ENCODE measurements around the gene PARD3. TPM values are rescaled to one million over a fixed set of nuclear protein-coding genes. Genes with fewer than 3 reads are reported as not detected.

PARD3 gene
- total and polyA plus RNA-seq, 2 experiments from 2014 or later: 47.2 to 59.7 TPM

GRCh38 chr10:34400075-34400474 is 415.0 kb downstream of the PARD3 start:
- H3K9me3 ChIP-seq (ENCODE audit: low read depth): no peaks in the 10 kb centered on the region
- no peaks in the 10 kb centered on the region for H3K36me3 ChIP-seq (replicated peaks; ENCODE audit: insufficient read depth, low read depth)
- no peak overlapping the region for H3K4me2 ChIP-seq
- DNase-seq (ENCODE audit: low spot score): no peak
- H4K20me1 ChIP-seq (ENCODE audit: insufficient read depth, poor library complexity, severe bottlenecking): no peaks in the 10 kb centered on the region
- H3K4me3 ChIP-seq: no peak overlapping the region
- 96% methylated on average over 3 of the region's 3 CpGs for WGBS (ENCODE audit: low lambda C conversion rate, missing lambda C conversion rate)
- H3K27me3 ChIP-seq: no peaks in the 10 kb centered on the region
- no peaks in the 10 kb centered on the region for H3K79me2 ChIP-seq
- no peaks in the 10 kb centered on the region for H3K9me2 ChIP-seq (replicated peaks; ENCODE audit: insufficient read depth)
- no peak for TF ChIP-seq CTCF (IDR thresholded peaks at IDR 0.05; ENCODE audit: poor library complexity)
- TF ChIP-seq EZH2 (IDR thresholded peaks at IDR 0.05; ENCODE audit: borderline replicate concordance): no peak
- no peak for TF ChIP-seq EZH2phosphoT487 (IDR thresholded peaks at IDR 0.05; ENCODE audit: low read depth, severe bottlenecking, unreplicated experiment)
- no peak overlapping the region for H2AFZ ChIP-seq
- no peaks in the 10 kb centered on the region for H3K4me1 ChIP-seq (ENCODE audit: insufficient read depth)
- H3K27ac ChIP-seq: no peak overlapping the region

- DNase-seq (ENCODE audit: low spot score): no peak
- no peak overlapping the region for H3K4me2 ChIP-seq
- no peaks in the 10 kb centered on the region for H3K9me2 ChIP-seq (replicated peaks; ENCODE audit: insufficient read depth)
- no peaks in the 10 kb centered on the region for H3K36me3 ChIP-seq (replicated peaks; ENCODE audit: insufficient read depth, low read depth)
- H3K27ac ChIP-seq: no peak overlapping the region
- WGBS (ENCODE audit: low lambda C conversion rate, missing lambda C conversion rate): 75% methylated on average over 7 of the region's 7 CpGs
- H3K4me3 ChIP-seq: no peak overlapping the region
- no peaks in the 10 kb centered on the region for H3K27me3 ChIP-seq
- no peaks in the 10 kb centered on the region for H4K20me1 ChIP-seq (ENCODE audit: insufficient read depth, poor library complexity, severe bottlenecking)
- H2AFZ ChIP-seq: no peak overlapping the region
- H3K4me1 ChIP-seq (ENCODE audit: insufficient read depth): no peaks in the 10 kb centered on the region
- no peaks in the 10 kb centered on the region for H3K79me2 ChIP-seq
- TF ChIP-seq CTCF (IDR thresholded peaks at IDR 0.05; ENCODE audit: poor library complexity) (no peak), EZH2 (IDR thresholded peaks at IDR 0.05; ENCODE audit: borderline replicate concordance) (no peak), EZH2phosphoT487 (IDR thresholded peaks at IDR 0.05; ENCODE audit: low read depth, severe bottlenecking, unreplicated experiment) (no peak)
- no peaks in the 10 kb centered on the region for H3K9me3 ChIP-seq (ENCODE audit: low read depth)
These were observed 416.1 kb downstream of the PARD3 start for GRCh38 chr10:34399013-34399412.

GRCh38 chr10:34397324-34397723 is 417.8 kb downstream of the PARD3 start:
- Histone ChIP-seq H3K9me2 (replicated peaks; ENCODE audit: insufficient read depth) (no peaks in the 10 kb centered on the region), H3K4me3 (no peak overlapping the region), H2AFZ (no peak overlapping the region), H3K27ac (no peak overlapping the region), H4K20me1 (ENCODE audit: insufficient read depth, poor library complexity, severe bottlenecking) (no peaks in the 10 kb centered on the region), H3K4me1 (ENCODE audit: insufficient read depth) (no peaks in the 10 kb centered on the region), H3K4me2 (no peak overlapping the region), H3K27me3 (no peaks in the 10 kb centered on the region), H3K79me2 (no peaks in the 10 kb centered on the region), H3K36me3 (replicated peaks; ENCODE audit: insufficient read depth, low read depth) (no peaks in the 10 kb centered on the region), H3K9me3 (ENCODE audit: low read depth) (no peaks in the 10 kb centered on the region)
- 79% methylated on average over 1 of the region's 1 CpG for WGBS (ENCODE audit: low lambda C conversion rate, missing lambda C conversion rate)
- TF ChIP-seq CTCF (IDR thresholded peaks at IDR 0.05; ENCODE audit: poor library complexity): no peak
- no peak for TF ChIP-seq EZH2phosphoT487 (IDR thresholded peaks at IDR 0.05; ENCODE audit: low read depth, severe bottlenecking, unreplicated experiment)
- no peak for TF ChIP-seq EZH2 (IDR thresholded peaks at IDR 0.05; ENCODE audit: borderline replicate concordance)
- DNase-seq (ENCODE audit: low spot score): no peak

- TF ChIP-seq CTCF (IDR thresholded peaks at IDR 0.05; ENCODE audit: poor library complexity) (no peak), EZH2 (IDR thresholded peaks at IDR 0.05; ENCODE audit: borderline replicate concordance) (no peak), EZH2phosphoT487 (IDR thresholded peaks at IDR 0.05; ENCODE audit: low read depth, severe bottlenecking, unreplicated experiment) (no peak)
- WGBS (ENCODE audit: low lambda C conversion rate, missing lambda C conversion rate): 96% methylated on average over 2 of the region's 2 CpGs
- no peak overlapping the region for H3K4me2 ChIP-seq
- no peak overlapping the region for H2AFZ ChIP-seq
- H3K27ac ChIP-seq: no peak overlapping the region
- no peaks in the 10 kb centered on the region for H3K9me3 ChIP-seq (ENCODE audit: low read depth)
- H3K4me3 ChIP-seq: no peak overlapping the region
- H3K4me1 ChIP-seq (ENCODE audit: insufficient read depth): no peaks in the 10 kb centered on the region
- no peaks in the 10 kb centered on the region for H3K9me2 ChIP-seq (replicated peaks; ENCODE audit: insufficient read depth)
- H3K27me3 ChIP-seq: no peaks in the 10 kb centered on the region
- H4K20me1 ChIP-seq (ENCODE audit: insufficient read depth, poor library complexity, severe bottlenecking): no peaks in the 10 kb centered on the region
- DNase-seq (ENCODE audit: low spot score): no peak
- H3K79me2 ChIP-seq: no peaks in the 10 kb centered on the region
- no peaks in the 10 kb centered on the region for H3K36me3 ChIP-seq (replicated peaks; ENCODE audit: insufficient read depth, low read depth)
These were observed 418.4 kb downstream of the PARD3 start for GRCh38 chr10:34396663-34397062.
